IMR-90 (cell line): ENCODE data around the gene RAC3.

Source experiments
- CEBPB ChIP-seq: IDR thresholded peaks from 2 replicates; pipeline ENCODE4 v1.6.1; 2012; ENCODE audit warnings: low read depth, low read length, improper control_type of control experiment
- CHD1 ChIP-seq: IDR thresholded peaks from 2 replicates; pipeline ENCODE4 v1.6.1; 2012; ENCODE audit warnings: low read depth, low read length, improper control_type of control experiment
- CTCF ChIP-seq: conservative IDR thresholded peaks from 2 replicates; pipeline ENCODE4 v1.5.1; 2012; ENCODE audit warnings: mild to moderate bottlenecking, low read depth, low read length, improper control_type of control experiment
- FOS ChIP-seq: fragments of 150-350 bp; IDR thresholded peaks from 2 replicates; pipeline ENCODE4 v1.6.1; 2016; ENCODE audit warnings: low read depth, low read length
- MAFK ChIP-seq: IDR thresholded peaks from 2 replicates; pipeline ENCODE4 v1.6.1; 2012; ENCODE audit warnings: low read depth, low read length, improper control_type of control experiment
- MAZ ChIP-seq: IDR thresholded peaks from 2 replicates; pipeline ENCODE4 v1.6.1; 2012; ENCODE audit warnings: low read depth, mild to moderate bottlenecking, low read length, improper control_type of control experiment, moderate library complexity, borderline replicate concordance
- MXI1 ChIP-seq: IDR thresholded peaks from 2 replicates; pipeline ENCODE4 v1.6.1; 2012; ENCODE audit warnings: low read depth, mild to moderate bottlenecking, low read length, moderate library complexity, borderline replicate concordance
- POLR2A ChIP-seq: IDR thresholded peaks from 2 replicates; pipeline ENCODE4 v1.6.1; 2012; ENCODE audit warnings: mild to moderate bottlenecking, low read depth, low read length
- RFX5 ChIP-seq: IDR thresholded peaks from 2 replicates; pipeline ENCODE4 v1.8.0; 2012; ENCODE audit warnings: low read depth, mild to moderate bottlenecking, low read length, moderate library complexity
- SMC3 ChIP-seq: fragments of 150-350 bp; IDR thresholded peaks from 2 replicates; pipeline ENCODE4 v1.6.1; 2016; ENCODE audit warnings: low read depth, mild to moderate bottlenecking, antibody characterized with exemption, low read length, moderate library complexity

GRCh38 chr17:82018152-82018988 lies 13.1 kb upstream of the RAC3 start:
- TF ChIP-seq CTCF (no peak), MXI1 (no peak), CHD1 (no peak), FOS (no peak), POLR2A (no peak), MAFK (no peak), MAZ (no peak), SMC3 (no peak), RFX5 (no peak), CEBPB (no peak)
